HG02970 (cell line): Measurements from ENCODE around the gene COG6.

Experiments used
- ATAC-seq: cut with Tn5 transposase; IDR thresholded peaks from one replicate; pipeline ENCODE4 v1.9.1; 2021; ENCODE audit warnings: mild to moderate bottlenecking, moderate library complexity, moderate number of reproducible peaks; ENCODE audit not compliant: unreplicated experiment, low FRiP score

COG6 gene

GRCh38 chr13:39767791-39768517, 112.5 kb downstream of the COG6 start:
- no peak for ATAC-seq

- ATAC-seq = no peak
Measured at GRCh38 chr13:39768962-39769361, 113.5 kb downstream of the COG6 start.

- ATAC-seq = no peak
Measured at GRCh38 chr13:39770221-39771090, 115.0 kb downstream of the COG6 start.

GRCh38 chr13:39773833-39774232, 118.4 kb downstream of the COG6 start:
- ATAC-seq = no peak

GRCh38 chr13:39776439-39776838, 121.0 kb downstream of the COG6 start:
- no peak for ATAC-seq

GRCh38 chr13:39777021-39777420, 121.6 kb downstream of the COG6 start:
- ATAC-seq = no peak

GRCh38 chr13:39777527-39778061, 122.1 kb downstream of the COG6 start:
- no peak for ATAC-seq

GRCh38 chr13:39779337-39780265, 124.1 kb downstream of the COG6 start:
- no peak for ATAC-seq

GRCh38 chr13:39780711-39781110, 125.2 kb downstream of the COG6 start:
- no peak for ATAC-seq

- no peak for ATAC-seq
Measured at GRCh38 chr13:39781381-39781780, 125.9 kb downstream of the COG6 start.

- no peak for ATAC-seq
Measured at GRCh38 chr13:39783051-39783450, 127.6 kb downstream of the COG6 start.

- no peak for ATAC-seq
Measured at GRCh38 chr13:39784347-39784746, 128.9 kb downstream of the COG6 start.

GRCh38 chr13:39786091-39786490, 130.6 kb downstream of the COG6 start:
- no peak for ATAC-seq

- ATAC-seq = no peak
Measured at GRCh38 chr13:39787086-39787487, 131.6 kb downstream of the COG6 start.

- no peak for ATAC-seq
Measured at GRCh38 chr13:39788102-39788501, 132.6 kb downstream of the COG6 start.

- no peak for ATAC-seq
Measured at GRCh38 chr13:39789451-39789850, 134.0 kb downstream of the COG6 start.
